Stimulated activated CD8-positive, alpha-beta memory T cell treated with anti-CD3 and anti-CD28 coated beads, Interleukin-15, amount 100 ng/mL, for 1 hour (primary cell): Measurements from ENCODE around the gene ITGA11.

ENCODE experiments used
- DNase-seq: peaks from one replicate; pipeline ENCODE4 v3.0.0-alpha.2; 2020; ENCODE audit warnings: low read depth

ITGA11 gene

DNA sequence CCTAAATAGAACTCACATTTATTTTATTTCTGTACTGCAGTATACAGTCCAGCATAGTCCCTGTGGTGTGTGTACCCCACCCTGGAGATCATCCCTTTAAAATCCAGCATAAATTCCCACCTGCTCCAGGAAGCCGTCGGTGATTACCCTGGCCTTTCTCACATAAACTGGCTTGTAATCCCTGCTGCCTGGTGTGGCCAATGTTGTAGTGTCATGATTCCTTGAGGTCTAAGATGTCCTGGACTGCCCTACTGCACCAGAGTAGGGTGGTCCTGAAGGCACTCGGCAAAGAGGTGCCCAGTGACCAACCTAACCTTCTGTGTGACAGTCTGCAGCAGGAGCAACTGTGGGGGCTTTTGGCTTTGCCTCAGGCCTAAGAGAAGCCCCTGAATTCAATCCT lies 58.9 kb downstream of the ITGA11 start:
- DNase-seq: no peak

DNA sequence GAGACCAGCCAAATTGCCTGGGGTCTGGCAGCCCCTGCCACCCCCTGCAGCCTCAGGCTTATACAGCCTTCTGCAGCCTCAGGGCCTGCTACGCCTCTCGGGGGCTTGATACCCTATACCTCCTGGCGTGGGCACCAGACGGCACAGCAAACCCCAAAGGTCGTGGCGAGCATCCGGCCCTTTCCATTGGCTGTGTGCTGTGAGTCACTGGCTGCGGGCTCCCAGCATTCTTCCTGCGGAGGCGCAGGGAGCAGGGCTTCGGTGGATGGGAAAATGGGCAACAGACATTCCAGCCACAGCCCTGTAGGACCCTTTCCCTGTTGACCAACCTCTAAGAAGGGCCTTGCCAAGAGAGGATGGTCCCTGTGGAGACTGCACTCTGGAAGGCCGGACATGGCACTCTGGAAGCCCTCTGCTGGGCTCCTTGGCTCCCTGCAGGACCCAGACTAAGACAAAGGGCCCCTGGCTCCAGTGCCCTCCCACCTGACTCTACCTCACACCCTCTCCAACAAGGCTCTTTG lies 59.6 kb downstream of the ITGA11 start:
- no peak for DNase-seq

GRCh38 chr15:68371851-68372250 lies 60.1 kb downstream of the ITGA11 start:
- no peak for DNase-seq

DNA sequence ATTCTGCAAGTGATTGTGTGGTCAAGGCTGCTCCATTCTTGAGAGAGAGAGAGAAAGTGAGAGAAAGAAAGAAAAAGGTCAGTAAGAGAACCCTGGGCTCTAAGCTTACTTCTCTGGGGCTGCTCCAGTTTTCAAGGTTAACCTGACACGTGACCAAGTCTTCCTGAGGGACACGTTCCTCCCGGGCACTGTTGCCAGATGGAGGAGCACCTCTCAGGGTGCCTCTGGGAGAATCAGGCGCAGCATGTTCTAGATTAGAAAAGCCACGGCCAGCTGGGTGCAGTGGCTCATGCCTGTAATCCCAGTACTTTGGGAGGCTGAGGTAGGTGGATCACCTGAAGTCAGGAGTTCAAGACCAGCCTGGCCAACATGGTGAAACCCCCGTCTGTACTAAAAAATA lies 60.8 kb downstream of the ITGA11 start:
- DNase-seq: no peak

- no peak for DNase-seq
These were observed 61.2 kb downstream of the ITGA11 start for GRCh38 chr15:68370768-68371151.

DNA sequence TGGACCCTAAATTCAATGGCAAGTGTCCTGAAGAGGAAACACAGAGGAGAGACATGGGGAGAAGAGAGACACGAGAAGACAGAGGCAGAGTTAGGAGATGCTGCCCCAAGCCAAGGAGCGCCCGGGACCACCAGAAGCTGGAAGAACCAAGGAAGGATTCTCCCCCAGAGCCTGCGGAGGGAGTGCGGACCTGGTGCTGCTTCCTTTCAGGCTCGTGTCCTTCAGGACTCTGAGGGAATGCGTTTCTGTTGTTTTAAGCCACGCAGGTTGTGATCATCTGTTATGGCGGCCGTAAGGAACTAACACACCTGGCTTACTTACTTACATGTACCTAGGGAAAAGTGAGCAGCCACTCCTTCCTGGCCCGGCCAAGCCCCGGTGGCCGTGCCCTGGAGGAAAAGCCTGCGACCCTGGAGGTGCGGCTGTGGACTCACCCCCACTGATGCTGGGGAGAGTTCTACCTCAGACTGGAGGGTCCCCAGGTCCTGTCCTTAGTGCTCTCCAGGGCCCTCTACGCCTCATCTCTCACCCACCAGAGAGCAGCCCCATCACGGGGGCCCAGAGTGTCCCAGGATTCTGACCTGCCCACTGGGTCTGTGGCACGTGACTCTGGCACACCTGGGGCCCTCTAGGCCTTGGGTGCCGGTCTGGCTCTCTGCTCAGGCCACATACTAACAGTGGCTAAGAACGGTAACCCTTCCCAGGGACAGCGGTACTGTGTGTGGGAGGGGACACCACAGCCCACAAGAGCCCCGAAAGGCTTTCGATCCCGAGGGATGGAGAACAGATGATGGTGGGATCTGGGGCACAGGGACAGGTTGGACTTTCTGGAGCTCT lies 61.8 kb downstream of the ITGA11 start:
- DNase-seq: no peak

DNA sequence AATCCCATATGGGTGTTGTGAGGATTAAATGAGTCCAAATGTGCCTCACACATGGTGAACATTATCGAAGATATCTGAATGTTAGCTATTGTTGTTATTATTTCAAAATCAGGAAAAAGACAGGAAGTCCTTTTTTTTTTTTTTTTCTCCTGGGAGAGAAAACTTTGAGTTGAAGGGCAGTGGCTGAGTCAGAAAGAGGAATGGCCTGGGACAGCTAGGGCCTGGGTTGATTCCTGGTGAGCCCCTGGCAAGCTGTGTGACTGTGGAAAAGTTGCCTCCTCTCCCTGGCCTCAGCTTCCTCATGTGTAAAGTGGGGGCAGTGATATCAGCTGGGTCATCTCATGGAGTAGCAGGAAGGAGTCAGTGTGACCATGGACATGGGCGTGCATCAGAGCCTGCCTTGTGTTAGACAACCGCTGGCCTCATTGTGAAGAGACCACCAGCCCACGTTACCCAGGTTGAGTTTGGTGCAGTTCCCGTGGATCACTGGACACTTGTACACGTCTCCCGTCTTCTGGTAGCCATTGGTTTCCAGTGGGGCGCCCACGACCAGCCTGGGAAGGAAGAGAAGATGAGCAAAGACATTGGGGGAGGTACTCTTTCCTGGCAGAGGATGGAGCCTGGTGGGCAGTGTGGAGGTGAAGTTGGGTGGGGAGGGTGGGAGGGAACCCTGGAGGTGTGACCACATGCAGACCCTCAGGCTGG lies 63.1 kb downstream of the ITGA11 start:
- DNase-seq: no peak

- no peak for DNase-seq
These were observed 64.0 kb downstream of the ITGA11 start for GRCh38 chr15:68367992-68368391.

GRCh38 chr15:68367226-68367625 lies 64.7 kb downstream of the ITGA11 start:
- no peak for DNase-seq

DNA sequence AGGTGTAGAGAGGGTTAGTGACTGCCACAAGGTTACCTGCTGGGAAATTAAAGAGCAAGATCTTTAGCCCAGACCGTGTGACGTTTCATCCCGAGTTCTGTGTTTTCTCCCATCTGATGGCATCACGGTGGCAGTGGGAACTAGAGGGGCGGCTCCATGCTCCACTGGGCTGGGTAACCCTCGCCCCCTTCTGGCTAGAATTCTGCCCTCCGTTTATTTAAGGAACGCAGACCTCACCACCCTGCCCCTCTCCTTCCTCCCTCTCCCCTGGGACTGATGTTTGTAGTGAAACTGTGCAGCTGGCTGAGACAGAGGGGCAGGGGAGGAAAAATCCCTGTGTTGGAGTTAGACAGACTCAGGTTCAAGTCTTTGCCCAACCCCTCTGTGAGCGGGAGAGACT lies 65.6 kb downstream of the ITGA11 start:
- DNase-seq: no peak

DNA sequence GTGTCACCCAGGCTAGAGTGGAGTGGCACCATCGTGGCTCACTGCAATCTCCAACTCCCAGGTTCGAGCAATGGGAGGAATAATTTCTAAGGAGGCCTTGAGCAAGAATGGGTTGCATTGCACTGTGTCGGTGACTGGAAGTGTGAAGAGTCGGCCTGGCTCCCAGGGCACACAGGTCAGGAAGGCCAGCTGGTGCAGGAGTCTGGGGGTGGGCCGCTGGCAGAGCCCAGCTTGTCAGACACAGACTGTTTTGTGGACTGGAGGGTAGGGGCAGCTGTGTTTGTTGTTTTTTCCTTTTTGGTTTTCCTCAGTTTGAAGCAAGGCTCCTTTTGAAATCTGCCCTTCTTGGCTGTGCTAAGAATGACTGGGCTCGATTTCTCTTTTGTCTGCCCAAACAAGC lies 66.2 kb downstream of the ITGA11 start:
- no peak for DNase-seq

DNA sequence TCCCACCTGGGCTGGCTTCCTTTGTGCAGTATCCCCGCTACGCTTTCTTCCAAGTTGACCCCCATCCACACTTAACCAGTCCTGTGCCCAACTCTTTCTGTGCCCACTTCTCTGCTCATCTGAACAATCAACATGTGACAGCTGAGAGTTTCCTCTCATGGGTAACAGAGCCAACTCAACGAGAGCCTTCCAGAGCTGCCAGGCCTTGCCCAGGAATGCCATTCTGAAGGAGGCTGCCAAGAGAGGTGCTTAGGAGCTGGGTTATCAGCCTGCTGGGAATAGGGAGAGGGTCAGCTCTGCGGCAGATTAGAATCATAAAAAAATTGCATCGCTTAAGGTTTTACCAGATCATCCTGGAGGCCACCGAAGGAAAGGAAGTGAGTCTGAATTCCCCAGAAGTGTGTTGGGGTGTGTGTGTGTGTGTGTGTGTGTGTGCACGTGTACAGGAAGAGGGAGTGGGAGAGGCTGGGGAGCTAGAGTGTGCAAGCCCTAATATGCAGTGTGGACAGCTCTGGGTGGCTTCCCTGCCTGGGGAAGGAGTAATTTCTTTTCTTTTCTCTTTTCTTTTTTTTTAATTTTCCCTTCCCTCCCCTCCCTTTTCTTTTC lies 66.7 kb downstream of the ITGA11 start:
- no peak for DNase-seq

DNA sequence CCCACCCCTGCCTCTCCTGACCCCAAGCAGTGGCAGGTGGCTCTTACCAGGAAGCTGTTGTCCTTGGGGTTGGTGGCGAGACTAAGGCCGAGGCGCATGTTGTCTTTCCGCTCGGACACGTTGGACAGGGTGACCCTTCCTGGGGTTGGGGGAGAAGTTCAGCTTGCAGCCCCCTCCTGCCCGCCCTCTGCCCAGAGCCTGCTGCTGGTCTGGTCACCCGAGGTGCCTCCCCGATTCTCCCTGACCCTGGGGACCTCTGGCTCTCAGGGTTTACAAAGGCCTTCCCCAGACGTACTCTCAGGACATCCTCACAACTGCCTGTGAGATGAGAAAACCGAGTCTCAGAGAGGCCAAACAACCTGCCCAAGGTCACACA lies 67.3 kb downstream of the ITGA11 start:
- DNase-seq: no peak

DNA sequence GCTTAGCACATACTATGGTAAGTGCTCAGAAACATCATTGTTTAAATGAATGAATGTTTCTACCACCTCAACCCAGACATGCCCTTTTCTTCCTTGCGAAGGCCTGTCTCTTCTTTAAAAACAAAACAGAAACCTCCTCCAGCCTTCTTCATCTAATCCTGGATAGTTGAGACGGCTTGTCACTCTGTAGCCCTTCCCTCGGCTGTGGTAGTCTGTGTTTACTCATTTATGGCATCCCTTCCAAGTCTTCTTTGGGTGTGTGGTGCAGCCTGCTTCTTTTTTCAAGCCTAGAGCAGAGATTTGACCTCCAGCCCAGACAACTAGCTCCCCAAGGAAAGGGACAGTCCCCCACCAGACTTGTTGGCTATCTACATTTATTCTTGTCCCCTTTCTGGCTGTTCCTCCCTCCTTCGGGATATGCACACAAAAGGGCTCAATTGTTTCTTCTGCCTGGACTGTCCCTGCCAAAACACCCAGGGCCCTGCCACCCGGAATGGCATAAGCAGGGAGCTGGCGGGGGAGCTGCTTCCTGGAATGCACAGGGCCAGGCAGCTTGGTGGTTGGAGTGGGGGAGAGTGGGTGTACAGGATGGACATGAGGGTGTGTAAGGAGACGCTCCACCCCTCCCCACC lies 67.8 kb downstream of the ITGA11 start:
- DNase-seq: no peak

DNA sequence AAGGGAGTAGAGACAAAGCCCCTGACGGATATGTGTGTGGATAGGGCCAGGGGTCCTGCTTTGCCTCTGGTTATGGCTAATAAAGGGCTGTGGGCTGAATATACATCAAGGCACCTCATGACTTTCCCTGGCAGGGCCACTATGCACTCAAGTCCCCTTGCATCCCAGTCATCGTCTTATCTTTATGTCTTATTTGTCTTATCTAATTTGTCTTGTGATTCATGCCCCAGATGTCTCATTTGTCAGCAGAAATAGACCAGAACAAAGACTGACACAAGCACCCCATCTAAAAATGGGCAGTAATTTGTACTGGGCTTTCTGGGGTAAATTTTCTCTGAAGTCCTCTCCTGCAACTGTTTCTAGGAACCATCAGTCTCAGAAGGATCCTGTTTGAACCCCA lies 68.6 kb downstream of the ITGA11 start:
- DNase-seq: no peak

- no peak for DNase-seq
These were observed 69.3 kb downstream of the ITGA11 start for GRCh38 chr15:68362537-68363126.

- DNase-seq: no peak
These were observed 71.2 kb downstream of the ITGA11 start for GRCh38 chr15:68360721-68361120.

DNA sequence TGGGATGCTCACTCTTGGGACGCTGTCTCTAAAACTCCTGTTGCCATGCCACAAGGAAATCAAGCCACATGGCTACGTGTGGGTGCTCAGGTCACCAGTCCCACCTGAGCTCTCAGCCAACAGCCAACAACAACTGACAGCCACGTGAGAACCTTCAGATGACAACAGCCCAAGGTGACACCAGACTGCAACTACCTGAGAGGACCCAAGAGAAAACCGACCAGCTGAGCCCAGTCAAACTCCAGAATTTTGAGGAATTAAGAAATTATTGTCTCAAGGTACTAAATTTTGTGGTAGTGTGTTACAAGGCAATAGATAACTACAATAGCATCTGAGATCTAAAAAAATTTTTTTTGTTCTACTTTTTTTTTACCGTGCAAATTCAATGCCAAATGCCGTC lies 75.2 kb downstream of the ITGA11 start:
- DNase-seq: no peak

DNA sequence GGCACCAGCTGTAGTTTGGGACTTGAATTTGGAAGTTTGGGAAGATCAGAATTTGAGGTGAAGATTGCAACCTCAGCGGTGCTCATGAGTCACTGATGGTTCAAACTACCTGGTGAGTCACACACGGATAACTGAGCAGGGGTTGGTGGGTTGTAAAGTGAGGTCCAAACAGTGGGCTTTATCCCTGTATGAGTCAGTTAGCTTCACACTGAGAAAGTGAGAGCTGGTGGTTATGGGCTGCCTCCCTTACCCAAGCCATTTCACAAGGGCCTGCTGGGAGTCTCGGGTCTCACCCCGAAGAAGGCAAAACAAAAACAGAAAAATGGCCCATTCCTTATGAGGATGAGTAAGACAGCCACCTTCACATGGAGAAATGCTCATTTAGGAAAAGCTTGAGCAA lies 77.0 kb downstream of the ITGA11 start:
- no peak for DNase-seq

GRCh38 chr15:68354268-68354667 lies 77.7 kb downstream of the ITGA11 start:
- DNase-seq: no peak

DNA sequence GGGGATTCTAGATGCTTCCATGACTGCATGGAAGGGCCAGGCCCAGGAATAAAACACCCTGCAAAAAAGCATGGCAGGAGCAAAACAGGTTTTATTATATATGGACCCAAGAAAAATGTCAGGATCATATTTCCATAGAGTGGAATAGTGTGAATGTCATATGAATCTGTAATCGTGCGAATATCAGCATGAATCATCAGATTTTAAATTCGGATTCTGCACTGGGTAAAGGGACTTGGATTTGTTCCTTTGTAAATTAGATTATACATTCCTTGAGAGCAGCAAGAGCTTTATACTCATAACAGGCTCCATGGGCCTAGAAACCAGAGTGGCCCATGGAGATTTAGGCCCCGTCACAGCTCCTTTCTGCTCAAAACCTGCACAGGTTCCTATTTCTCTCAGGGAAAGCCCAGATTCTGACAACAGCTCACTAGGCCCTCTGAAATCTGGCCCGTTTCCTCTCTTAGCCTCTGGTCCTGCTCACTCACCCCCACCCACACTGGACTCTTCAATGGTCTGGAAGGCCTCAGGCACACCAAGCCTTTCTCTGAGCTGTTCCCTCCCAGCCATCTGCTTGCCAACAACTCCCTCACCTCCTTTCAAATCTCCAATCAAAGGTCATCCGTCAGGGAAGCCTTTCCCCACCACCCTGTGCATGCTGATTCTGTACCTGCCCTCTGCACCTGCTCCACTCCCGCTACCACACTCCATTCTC lies 78.4 kb downstream of the ITGA11 start:
- DNase-seq: no peak
